Spleen (tissue), 11 donors: ENCODE results near the gene UQCR11. TPM values are rescaled to one million over a fixed set of nuclear protein-coding genes. Genes with fewer than 3 reads are reported as not detected.

Experiments used
- DNase-seq: peaks from one replicate; pipeline ENCODE4 v3.0.0-alpha.2; 2020
- H3K27ac ChIP-seq, 8 donors: fragments of 200-600 bp; sonication (generic) in 7 of 8; 1 replicate in 4 of 8; 2 replicates in 4 of 8; pipeline versions ENCODE4 v1.5.0 to v1.8.0; 2016 to 2021; ENCODE audit warnings: inconsistent platforms in 4 of 8, mild to moderate bottlenecking in 4 of 8, moderate library complexity in 1 of 8
- H3K27me3 ChIP-seq, 7 donors: fragments of 200-600 bp; sonication (generic) in 6 of 7; replicated peaks in 1 of 7; 1 replicate in 4 of 7; 2 replicates in 3 of 7; pipeline versions ENCODE4 v1.5.0 to v1.8.0; 2016 to 2021; ENCODE audit warnings: inconsistent platforms in 3 of 7, mild to moderate bottlenecking in 1 of 7
- H3K36me3 ChIP-seq, 6 donors: fragments of 200-600 bp; sonication (generic) in 5 of 6; 1 replicate in 4 of 6; 2 replicates in 2 of 6; pipeline versions ENCODE4 v1.5.0 to v1.8.0; 2016 to 2021; ENCODE audit warnings: inconsistent platforms in 2 of 6
- H3K4me1 ChIP-seq, 6 donors: fragments of 200-600 bp; sonication (generic) in 5 of 6; 1 replicate in 3 of 6; 2 replicates in 3 of 6; pipeline versions ENCODE4 v1.5.0 to v1.8.0; 2016 to 2021; ENCODE audit warnings: inconsistent platforms in 3 of 6
- H3K4me3 ChIP-seq, 8 donors: fragments of 200-600 bp; sonication (generic) in 7 of 8; 1 replicate in 4 of 8; 2 replicates in 4 of 8; pipeline versions ENCODE4 v1.5.0 to v1.8.0; 2016 to 2021; ENCODE audit warnings: inconsistent platforms in 4 of 8, mild to moderate bottlenecking in 4 of 8, moderate library complexity in 2 of 8
- H3K9me3 ChIP-seq, 8 donors: fragments of 200-600 bp; sonication (generic) in 7 of 8; 1 replicate in 4 of 8; 2 replicates in 4 of 8; pipeline versions ENCODE4 v1.5.0 to v1.8.0; 2016 to 2021; ENCODE audit warnings: inconsistent platforms in 4 of 8
- CTCF ChIP-seq, 11 experiments: fragments of 200-600 bp in 7 of 11; fragments of 450-650 bp in 4 of 11; sonication (generic) in 4 of 11; IDR thresholded peaks in 8 of 11; conservative IDR thresholded peaks in 3 of 11; 1 replicate in 7 of 11; 2 replicates in 4 of 11; pipeline versions ENCODE4 v1.4.0 to v1.8.0; 2016 to 2021; ENCODE audit warnings: antibody characterized with exemption in 11 of 11, inconsistent platforms in 4 of 11, mild to moderate bottlenecking in 1 of 11
- POLR2A ChIP-seq, 3 donors: fragments of 450-650 bp; IDR thresholded peaks; one replicate each; pipeline ENCODE4 v1.5.1; 2017; ENCODE audit warnings: antibody characterized with exemption in 3 of 3, mild to moderate bottlenecking in 1 of 3
- POLR2AphosphoS5 ChIP-seq, 3 donors: sonication (generic); formaldehyde crosslinking; IDR thresholded peaks; one replicate each; pipeline ENCODE4 v1.5.1; 2017; ENCODE audit warnings: antibody characterized with exemption in 3 of 3
- WGBS, 5 donors: extraction: QIAGEN DNeasy Blood & Tissue Kit in 3 of 5; methylation state at CpG; one replicate each; pipeline versions ENCODE4 v1.1.5 to v1.1.7; 2013 to 2018; 5-methylcytosine and 5-hydroxymethylcytosine counted together
- intact Hi-C: fragments of 100-400 bp; cut with DNase I; formaldehyde crosslinking; loops from one replicate; pipeline ENCODE4 v1.15.0; 2023; ENCODE audit warnings: low total_unique reads
- polyA plus RNA-seq, 3 donors: library from polyadenylated mRNA; stranded (reverse); fragments of 200-250 nt; gene quantifications; one replicate each; pipeline ENCODE4 v1.2.1, GENCODE V29; 2013
- total RNA-seq, 7 donors: library from RNA; depleted of rRNA in 3 of 7; stranded (reverse); fragments of >200 nt in 3 of 7; fragmentation: NEBNext Ultra II Directional in 4 of 7; extraction: Animal tissue kit (Norgen Biotek cat#: 25700) in 4 of 7; gene quantifications; one replicate each; pipeline versions ENCODE4 v1.1.0 to v1.2.1, GENCODE V29; 2016 to 2021
- donor health status: healthy with polysubstance abuse.
- donor health status: DM: no; HTN: no; CAD: no; lungs with moderate emphysema.
- donor health status: DM: no; HTN: no; CAD: no.
- donor health status: Bipolar disorder and iron deficiency.
- donor health status: healthy.
- donor health status: DM: no; HTN: no; CAD: no.
- donor health status: DM: yes; HTN: yes; CAD: no.

The UQCR11 gene
- total and polyA plus RNA-seq, 10 donors: 40.9 to 165 (median 137) TPM

DNA sequence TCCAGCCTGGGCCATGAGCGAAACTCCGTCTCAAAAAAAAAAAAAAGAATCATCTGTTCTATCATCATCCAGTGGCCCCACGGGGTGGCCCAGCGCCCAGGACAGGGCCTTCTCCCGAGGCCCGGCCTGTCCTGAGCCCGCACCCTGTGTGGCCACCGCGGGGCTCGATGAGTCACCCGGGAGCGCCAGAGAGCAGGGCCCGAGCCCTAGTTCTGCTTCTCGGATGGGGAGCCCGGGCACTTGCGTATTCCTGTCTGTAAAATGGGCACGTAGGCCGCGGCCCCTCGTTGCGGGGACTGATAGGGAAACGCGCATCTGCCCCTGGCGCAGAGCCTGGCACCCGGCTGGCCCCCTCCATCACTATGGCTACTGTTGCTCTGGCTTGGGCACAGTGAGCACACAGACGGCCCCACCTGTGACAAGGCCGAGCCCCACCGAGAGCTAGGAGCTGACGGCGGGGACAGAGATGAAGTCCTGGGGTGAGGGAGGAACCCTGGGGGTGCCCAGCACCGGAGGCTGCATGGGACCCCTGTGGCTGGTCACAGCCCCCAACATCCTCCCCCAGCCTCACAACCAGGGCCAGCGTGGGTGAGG lies 21.3 kb upstream of the UQCR11 start:
- no peak for DNase-seq
- TF ChIP-seq POLR2AphosphoS5 (IDR thresholded peaks at IDR 0.05) (peak in 2 of 3 donors; percentile 22 to 39), POLR2A (IDR thresholded peaks at IDR 0.05) (no peak), CTCF (IDR thresholded peaks at IDR 0.05 in 8 of 11, conservative IDR thresholded peaks at IDR 0.05 in 3 of 11) (no peak)
- peaks cover 0 to 25% (median 6%) of the 10 kb centered on the region in 6 donors for H3K4me1 ChIP-seq
- H3K27ac ChIP-seq: no peak overlapping the region
- intact Hi-C loops: loop anchor here (10.0 kb wide), 1 partner anchor 48 kb away; no protein-coding TSS in a partner anchor
- peaks cover 0 to 86% (median 42%) of the 10 kb centered on the region in 6 donors for H3K36me3 ChIP-seq
- no peaks in the 10 kb centered on the region for H3K27me3 ChIP-seq
- 91 to 95% (median 93%) methylated on average over 26 to 32 of the region's 32 CpGs for WGBS, 5 donors
- H3K4me3 ChIP-seq: no peak overlapping the region
- H3K9me3 ChIP-seq: no peaks in the 10 kb centered on the region

GRCh38 chr19:1624458-1624857 lies 19.2 kb upstream of the UQCR11 start:
- peak overlapping the region in 5 of 8 donors; percentile 19 to 57 (median 38) for H3K27ac ChIP-seq
- WGBS, 5 donors: 56 to 83% (median 65%) methylated on average over 20 to 23 of the region's 23 CpGs
- TF ChIP-seq POLR2AphosphoS5 (IDR thresholded peaks at IDR 0.05): peak; percentile 61 to 70 (median 63)
- peak; percentile 67 to 89 (median 80) for TF ChIP-seq CTCF (IDR thresholded peaks at IDR 0.05 in 8 of 11, conservative IDR thresholded peaks at IDR 0.05 in 3 of 11)
- TF ChIP-seq POLR2A (IDR thresholded peaks at IDR 0.05): no peak
- H3K36me3 ChIP-seq: peaks cover 0 to 86% (median 51%) of the 10 kb centered on the region in 6 donors
- peaks cover 0 to 18% (median 6%) of the 10 kb centered on the region in 6 donors for H3K4me1 ChIP-seq
- no peak overlapping the region for H3K4me3 ChIP-seq
- intact Hi-C loops: loop anchor here (10.0 kb wide), 1 partner anchor 50 kb away; no protein-coding TSS in a partner anchor
- H3K9me3 ChIP-seq: no peaks in the 10 kb centered on the region
- H3K27me3 ChIP-seq: no peaks in the 10 kb centered on the region
- DNase-seq: peak; percentile 86

DNA sequence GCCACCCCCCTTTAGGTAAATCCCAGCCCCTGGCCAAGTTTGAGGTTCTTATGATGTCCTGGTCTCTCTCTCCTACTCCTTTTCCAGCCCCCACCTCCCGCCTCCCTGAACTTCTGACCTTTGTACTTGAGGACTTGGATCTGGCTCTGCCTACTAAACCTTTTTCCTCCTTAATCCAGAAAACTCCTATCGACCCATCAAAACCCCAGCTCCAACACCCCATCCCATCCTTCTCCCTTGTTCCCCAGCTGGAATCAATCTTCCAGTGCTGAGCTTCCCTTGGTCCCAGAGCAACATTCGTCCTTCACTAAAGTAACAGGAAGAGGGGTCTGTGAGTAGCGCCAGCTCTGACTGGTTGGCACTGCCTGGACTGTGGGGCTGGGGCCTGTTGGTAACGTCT lies 17.3 kb upstream of the UQCR11 start:
- DNase-seq: no peak
- 78 to 88% (median 86%) methylated on average over 5 of the region's 5 CpGs for WGBS, 5 donors
- peaks cover 0 to 34% (median 12%) of the 10 kb centered on the region in 6 donors for H3K4me1 ChIP-seq
- TF ChIP-seq POLR2AphosphoS5 (IDR thresholded peaks at IDR 0.05) (no peak), CTCF (IDR thresholded peaks at IDR 0.05 in 8 of 11, conservative IDR thresholded peaks at IDR 0.05 in 3 of 11) (no peak), POLR2A (IDR thresholded peaks at IDR 0.05) (no peak)
- H3K27ac ChIP-seq: no peak overlapping the region
- peaks cover 0 to 100% (median 66%) of the 10 kb centered on the region in 6 donors for H3K36me3 ChIP-seq
- H3K4me3 ChIP-seq: no peak overlapping the region
- no peaks in the 10 kb centered on the region for H3K9me3 ChIP-seq
- intact Hi-C loops: loop anchor here (10.0 kb wide), 1 partner anchor 52 kb away; no protein-coding TSS in a partner anchor
- no peaks in the 10 kb centered on the region for H3K27me3 ChIP-seq

DNA sequence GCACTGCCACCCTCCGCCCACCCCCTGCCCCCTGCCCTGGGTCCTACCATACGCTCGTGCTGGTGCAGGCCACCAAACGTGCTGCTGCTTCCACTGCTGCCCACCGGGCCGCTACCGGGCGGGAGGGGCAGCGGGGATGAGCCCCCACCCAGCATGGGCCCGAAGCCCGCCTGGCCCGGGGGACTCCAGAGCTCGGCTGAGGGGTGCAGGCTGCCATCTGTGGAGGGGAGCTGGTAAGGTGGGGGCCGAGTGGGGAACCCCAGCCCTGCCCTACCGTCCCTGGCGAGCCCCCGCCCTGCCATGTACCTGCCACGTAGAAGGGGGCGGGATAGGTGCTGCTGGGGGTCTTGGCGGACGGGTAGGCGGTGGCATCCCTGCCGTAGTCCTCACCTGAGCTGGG lies 16.7 kb upstream of the UQCR11 start:
- DNase-seq: no peak
- peaks cover 0 to 40% (median 18%) of the 10 kb centered on the region in 6 donors for H3K4me1 ChIP-seq
- H3K36me3 ChIP-seq: peaks cover 0 to 100% (median 68%) of the 10 kb centered on the region in 6 donors
- TF ChIP-seq CTCF (IDR thresholded peaks at IDR 0.05 in 8 of 11, conservative IDR thresholded peaks at IDR 0.05 in 3 of 11) (no peak), POLR2A (IDR thresholded peaks at IDR 0.05) (no peak), POLR2AphosphoS5 (IDR thresholded peaks at IDR 0.05) (peak in 1 of 3 donors; percentile 48)
- intact Hi-C loops: loop anchor here (10.0 kb wide), 1 partner anchor 53 kb away; no protein-coding TSS in a partner anchor
- H3K4me3 ChIP-seq: no peak overlapping the region
- no peak overlapping the region for H3K27ac ChIP-seq
- no peaks in the 10 kb centered on the region for H3K27me3 ChIP-seq
- no peaks in the 10 kb centered on the region for H3K9me3 ChIP-seq
- WGBS, 5 donors: 90 to 100% (median 94%) methylated on average over 11 to 23 of the region's 23 CpGs
